Left lung (tissue), 10 donors: Measurements from ENCODE around the gene RAB20. TPM values are rescaled to one million over a fixed set of nuclear protein-coding genes. Genes with fewer than 3 reads are reported as not detected.
"Not testable (repeated sequence)": the region's sequence is repeated elsewhere in the genome, so short reads cannot be mapped to it uniquely, and the experiment has no call there.

Source experiments
- ATAC-seq: fragments of 200-7000 bp; cut with Tn5 transposase; one replicate; pipeline ENCODE4 v1.9.1; 2020; ENCODE audit warnings: moderate library complexity
- DNase-seq, 4 donors: peaks; one replicate each; pipeline ENCODE4 v3.0.0-alpha.2; 2013 to 2020
- H3K27ac ChIP-seq, 2 donors: fragments of 200-600 bp; sonication (generic) in 1 of 2; one replicate each; pipeline versions ENCODE4 v1.5.0 to v1.8.0; 2020 to 2021
- H3K27me3 ChIP-seq, 2 donors: fragments of 200-600 bp; sonication (generic) in 1 of 2; one replicate each; pipeline versions ENCODE4 v1.5.0 to v1.8.0; 2020 to 2021
- H3K36me3 ChIP-seq, 2 donors: fragments of 200-600 bp; sonication (generic) in 1 of 2; one replicate each; pipeline versions ENCODE4 v1.5.0 to v1.8.0; 2020 to 2021
- H3K4me1 ChIP-seq, 2 donors: fragments of 200-600 bp; one replicate each; pipeline ENCODE4 v1.8.0; 2021
- H3K4me3 ChIP-seq, 2 donors: fragments of 200-600 bp; sonication (generic) in 1 of 2; one replicate each; pipeline versions ENCODE4 v1.5.0 to v1.8.0; 2020 to 2021; ENCODE audit warnings: mild to moderate bottlenecking in 1 of 2
- H3K9me3 ChIP-seq, 2 donors: fragments of 200-600 bp; sonication (generic) in 1 of 2; one replicate each; pipeline versions ENCODE4 v1.5.0 to v1.8.0; 2020 to 2021
- intact Hi-C, 2 donors: fragments of 100-400 bp; cut with DNase I; formaldehyde crosslinking; loops; one replicate each; pipeline versions ENCODE4 v1.11.2 to v1.14.2; 2022
- polyA plus RNA-seq, 6 donors: library from polyadenylated mRNA; unstranded; fragments of 120-200 nt; gene quantifications; one replicate each; pipeline ENCODE4 v1.2.1, GENCODE V29; 2013; ENCODE audit not compliant: insufficient read length in 6 of 6
- total RNA-seq, 2 donors: library from RNA; stranded (reverse); fragmentation: NEBNext Ultra II Directional; extraction: Animal tissue kit (Norgen Biotek cat#: 25700); gene quantifications; one replicate each; pipeline ENCODE4 v1.2.1, GENCODE V29; 2021
- TF ChIP-seq, protein P1 (sequence below), 2 donors: fragments of 200-600 bp; sonication (generic) in 1 of 2; IDR thresholded peaks; one replicate each; pipeline versions ENCODE4 v1.5.0 to v1.8.0; 2021; ENCODE audit warnings: antibody characterized with exemption in 2 of 2
- donor health status: DM: no; HTN: yes; CAD: no.
- donor health status: DM: no; HTN: no; CAD: no.

Gene RAB20
- total and polyA plus RNA-seq, 8 donors = 20.1 to 42.4 (median 21.3) TPM

DNA sequence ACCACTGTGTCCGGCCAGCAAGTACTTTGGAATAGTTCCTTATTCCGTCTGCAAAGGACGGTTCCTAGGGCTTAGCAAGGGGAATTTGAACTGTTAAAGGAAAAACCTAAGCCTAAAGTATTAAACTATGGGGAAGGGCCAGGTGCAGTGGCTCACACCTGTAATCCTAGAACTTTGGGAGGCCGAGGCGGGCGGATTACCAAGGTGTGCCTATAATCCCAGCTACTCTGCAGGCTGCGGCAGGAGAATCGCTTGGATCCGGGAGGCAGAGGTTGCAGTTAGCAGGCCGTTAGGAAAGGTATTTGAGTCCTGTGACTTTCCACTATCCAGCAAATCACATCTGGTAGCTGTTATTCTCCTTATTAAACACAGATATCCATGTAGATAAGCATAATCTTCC, 9.4 kb upstream of the RAB20 start:
- no peak overlapping the region for H3K4me3 ChIP-seq
- ATAC-seq (no peak), DNase-seq (no peak)
- intact Hi-C loops = no loop called here
- peaks cover 16 to 43% of the 10 kb centered on the region in 2 donors for H3K27me3 ChIP-seq
- H3K27ac ChIP-seq = no peak overlapping the region
- TF ChIP-seq, protein P1, sequence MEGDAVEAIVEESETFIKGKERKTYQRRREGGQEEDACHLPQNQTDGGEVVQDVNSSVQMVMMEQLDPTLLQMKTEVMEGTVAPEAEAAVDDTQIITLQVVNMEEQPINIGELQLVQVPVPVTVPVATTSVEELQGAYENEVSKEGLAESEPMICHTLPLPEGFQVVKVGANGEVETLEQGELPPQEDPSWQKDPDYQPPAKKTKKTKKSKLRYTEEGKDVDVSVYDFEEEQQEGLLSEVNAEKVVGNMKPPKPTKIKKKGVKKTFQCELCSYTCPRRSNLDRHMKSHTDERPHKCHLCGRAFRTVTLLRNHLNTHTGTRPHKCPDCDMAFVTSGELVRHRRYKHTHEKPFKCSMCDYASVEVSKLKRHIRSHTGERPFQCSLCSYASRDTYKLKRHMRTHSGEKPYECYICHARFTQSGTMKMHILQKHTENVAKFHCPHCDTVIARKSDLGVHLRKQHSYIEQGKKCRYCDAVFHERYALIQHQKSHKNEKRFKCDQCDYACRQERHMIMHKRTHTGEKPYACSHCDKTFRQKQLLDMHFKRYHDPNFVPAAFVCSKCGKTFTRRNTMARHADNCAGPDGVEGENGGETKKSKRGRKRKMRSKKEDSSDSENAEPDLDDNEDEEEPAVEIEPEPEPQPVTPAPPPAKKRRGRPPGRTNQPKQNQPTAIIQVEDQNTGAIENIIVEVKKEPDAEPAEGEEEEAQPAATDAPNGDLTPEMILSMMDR (IDR thresholded peaks at IDR 0.05) = no peak
- H3K36me3 ChIP-seq = no peaks in the 10 kb centered on the region
- peaks cover 0 to 8% of the 10 kb centered on the region in 2 donors for H3K4me1 ChIP-seq
- H3K9me3 ChIP-seq = no peaks in the 10 kb centered on the region

GRCh38 chr13:110569962-110570361, 8.4 kb upstream of the RAB20 start:
- H3K27ac ChIP-seq, H3K9me3 ChIP-seq, H3K4me3 ChIP-seq, H3K36me3 ChIP-seq, intact Hi-C loops, DNase-seq, ATAC-seq, H3K4me1 ChIP-seq: not testable (repeated sequence)
- H3K27me3 ChIP-seq = peaks cover 16 to 36% of the 10 kb centered on the region in 2 donors

DNA sequence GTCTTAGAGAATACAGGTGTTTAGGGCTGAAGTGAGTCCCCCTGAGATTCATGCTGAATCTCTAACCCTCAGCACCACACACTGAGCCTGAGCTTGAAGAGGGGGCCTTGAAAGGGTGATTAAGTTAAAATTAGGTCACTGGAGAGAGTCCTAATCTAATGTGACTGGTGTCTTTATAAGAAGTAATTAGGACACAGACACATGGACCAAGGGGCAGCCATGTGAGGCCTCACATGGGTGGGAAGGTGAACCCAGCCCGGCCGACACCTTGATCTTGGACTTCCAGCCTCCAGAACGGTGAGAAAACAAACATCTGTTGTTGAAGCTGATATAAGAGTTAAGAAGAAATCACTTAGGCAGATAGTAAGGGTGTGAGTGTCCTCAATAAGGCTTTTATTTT, 7.1 kb upstream of the RAB20 start:
- DNase-seq (no peak), ATAC-seq (no peak)
- Histone ChIP-seq H3K9me3 (no peaks in the 10 kb centered on the region), H3K27ac (no peak overlapping the region), H3K4me3 (no peak overlapping the region), H3K27me3 (peaks cover 13 to 28% of the 10 kb centered on the region in 2 donors), H3K4me1 (no peaks in the 10 kb centered on the region), H3K36me3 (no peaks in the 10 kb centered on the region)
- TF ChIP-seq, protein P1 (IDR thresholded peaks at IDR 0.05) = no peak
- intact Hi-C loops = no loop called here

DNA sequence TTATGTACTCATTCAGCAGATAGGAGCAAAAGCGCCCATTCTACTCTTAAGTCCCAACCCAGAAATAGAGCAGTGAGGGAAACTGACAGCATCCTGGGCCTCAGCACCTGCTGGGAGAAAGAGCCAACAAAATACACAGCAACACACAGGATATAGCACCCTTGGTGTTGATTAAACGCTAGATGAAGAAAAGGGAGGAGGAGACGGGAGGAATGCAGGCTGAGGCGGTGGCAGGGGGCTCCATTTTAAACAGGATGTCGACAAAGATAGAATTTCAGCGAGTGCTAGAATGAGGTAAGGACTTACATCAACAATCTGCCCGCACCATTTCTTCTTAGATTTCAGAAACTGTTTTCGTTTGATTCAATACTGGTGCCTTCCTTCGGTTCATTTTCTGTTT, 4.6 kb upstream of the RAB20 start:
- ATAC-seq (no peak), DNase-seq (no peak)
- no peaks in the 10 kb centered on the region for H3K9me3 ChIP-seq
- peaks cover 0 to 13% of the 10 kb centered on the region in 2 donors for H3K4me1 ChIP-seq
- no peak overlapping the region for H3K27ac ChIP-seq
- H3K4me3 ChIP-seq = no peak overlapping the region
- TF ChIP-seq, protein P1 (IDR thresholded peaks at IDR 0.05) = no peak
- H3K36me3 ChIP-seq = no peaks in the 10 kb centered on the region
- intact Hi-C loops = no loop called here
- H3K27me3 ChIP-seq = peaks cover 0 to 7% of the 10 kb centered on the region in 2 donors

DNA sequence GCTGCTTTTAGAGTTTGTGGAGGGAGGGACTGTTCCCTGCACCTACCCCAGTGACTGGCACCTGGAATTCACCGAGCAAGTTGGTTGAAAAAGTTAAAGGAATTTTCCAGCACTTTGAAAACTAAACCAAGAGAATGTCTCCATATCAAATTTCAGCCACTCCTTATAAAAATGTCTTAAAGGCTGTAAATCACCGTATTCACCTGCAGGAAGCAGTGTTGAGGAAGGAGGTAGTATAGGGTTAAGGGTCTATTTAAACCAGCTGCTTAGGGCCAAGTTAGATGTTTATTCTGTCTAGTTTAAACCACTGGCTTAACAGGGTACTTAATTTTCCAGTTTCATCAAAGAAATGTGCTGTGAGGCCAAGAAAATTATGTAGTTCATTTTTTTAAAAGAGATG, 3.8 kb upstream of the RAB20 start:
- H3K4me3 ChIP-seq = no peak overlapping the region
- H3K36me3 ChIP-seq = no peaks in the 10 kb centered on the region
- ATAC-seq = no peak
- H3K27me3 ChIP-seq = no peaks in the 10 kb centered on the region
- TF ChIP-seq, protein P1 (IDR thresholded peaks at IDR 0.05) = no peak
- DNase-seq = no peak
- no peak overlapping the region for H3K27ac ChIP-seq
- H3K4me1 ChIP-seq = peaks cover 0 to 15% of the 10 kb centered on the region in 2 donors
- H3K9me3 ChIP-seq = no peaks in the 10 kb centered on the region
- intact Hi-C loops = no loop called here

DNA sequence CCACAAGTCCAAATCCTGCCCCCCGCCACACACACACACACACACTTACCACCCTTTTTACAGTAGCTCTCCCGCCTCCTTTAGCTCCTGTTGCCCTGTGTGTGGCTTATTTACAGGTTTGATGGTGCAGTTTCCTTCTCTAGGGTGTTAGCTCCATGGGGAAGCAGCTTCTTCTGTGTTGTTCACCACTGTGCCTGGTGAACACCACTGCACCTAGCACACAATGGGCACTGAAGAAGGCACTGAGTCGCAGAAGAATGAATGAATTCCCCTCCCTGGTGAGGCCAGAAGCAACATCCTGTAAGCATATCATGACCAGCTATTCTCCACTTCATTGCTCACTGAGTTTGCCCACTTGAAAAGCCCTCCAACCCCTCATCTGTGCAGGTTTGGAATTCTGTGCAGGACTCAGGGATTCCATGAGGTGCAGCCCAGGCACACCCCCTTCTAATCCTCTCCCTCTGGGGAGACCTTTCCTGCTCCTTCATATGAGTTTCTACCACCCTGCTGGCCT, 3.0 kb upstream of the RAB20 start:
- Histone ChIP-seq H3K4me3 (no peak overlapping the region), H3K9me3 (no peaks in the 10 kb centered on the region), H3K27me3 (no peaks in the 10 kb centered on the region), H3K36me3 (peaks cover 0 to 1% of the 10 kb centered on the region in 2 donors), H3K4me1 (peaks cover 0 to 23% of the 10 kb centered on the region in 2 donors), H3K27ac (no peak overlapping the region)
- DNase-seq (no peak), ATAC-seq (no peak)
- intact Hi-C loops = no loop called here
- TF ChIP-seq, protein P1 (IDR thresholded peaks at IDR 0.05) = no peak
